WTC11 (cell line): ENCODE data around the gene TCN2. TPM values are rescaled to one million over a fixed set of nuclear protein-coding genes. Genes with fewer than 3 reads are reported as not detected.

Experiments used
- ATAC-seq: fragments of 200-7000 bp; cut with Tn5 transposase; 2 replicates; pipeline ENCODE4 v1.10.0; 2021; ENCODE audit warnings: mild to moderate bottlenecking, moderate library complexity
- CTCF ChIA-PET: fragments of 300-600 bp; sonication (Branson Sonifier 250); formaldehyde crosslinking; loops from one replicate; lab custom pipeline; 2021; ENCODE audit warnings: antibody characterized with exemption; lab: Charles Lee
- POLR2A ChIA-PET: fragments of 350-600 bp; sonication (Branson Sonifier 250); formaldehyde crosslinking; loops from one replicate; lab custom pipeline; 2021; ENCODE audit warnings: antibody characterized with exemption; lab: Charles Lee
- DNase-seq: peaks from one replicate; pipeline ENCODE4 v3.0.0; 2021; ENCODE audit warnings: low spot score
- H3K27ac Mint-ChIP-seq: 2 replicates; pipeline ENCODE4 v1.8.0; 2021; ENCODE audit warnings: mixed read lengths
- H3K27me3 Mint-ChIP-seq: 2 replicates; pipeline ENCODE4 v1.8.0; 2021; ENCODE audit warnings: low read depth, mild to moderate bottlenecking, moderate library complexity, mixed read lengths
- H3K36me3 Mint-ChIP-seq: 2 replicates; pipeline ENCODE4 v1.8.0; 2021; ENCODE audit warnings: mixed read lengths
- H3K4me1 Mint-ChIP-seq: 2 replicates; pipeline ENCODE4 v1.8.0; 2022; ENCODE audit warnings: mixed read lengths
- H3K4me3 Mint-ChIP-seq: 2 replicates; pipeline ENCODE4 v1.8.0; 2021; ENCODE audit warnings: mild to moderate bottlenecking, moderate library complexity, mixed read lengths
- H3K9me3 Mint-ChIP-seq: 2 replicates; pipeline ENCODE4 v1.8.0; 2021; ENCODE audit warnings: mixed read lengths
- CBFB ChIP-seq: sonication (generic); formaldehyde crosslinking; IDR thresholded peaks from 2 replicates; pipeline ENCODE4 v1.8.1; 2022; ENCODE audit warnings: mild to moderate bottlenecking, low read depth, missing genetic modification reagents
- FOXK1 ChIP-seq: sonication (generic); formaldehyde crosslinking; IDR thresholded peaks from 2 replicates; pipeline ENCODE4 v1.8.0; 2022; ENCODE audit warnings: mild to moderate bottlenecking, moderate library complexity, missing genetic modification reagents
- FOXP1 ChIP-seq: sonication (generic); formaldehyde crosslinking; IDR thresholded peaks from 2 replicates; pipeline ENCODE4 v1.8.0; 2022; ENCODE audit warnings: missing genetic modification reagents, mild to moderate bottlenecking, moderate library complexity, borderline replicate concordance
- GRHL2 ChIP-seq: fragments of 250-450 bp; sonication (Bioruptor Pico); IDR thresholded peaks from 2 replicates; pipeline ENCODE4 v1.8.0; 2022; ENCODE audit warnings: mild to moderate bottlenecking, moderate library complexity; ENCODE audit not compliant: insufficient replicate concordance, severe bottlenecking
- GTF2I ChIP-seq: fragments of 250-450 bp; sonication (Bioruptor Pico); conservative IDR thresholded peaks from 2 replicates; pipeline ENCODE4 v1.4.0; 2021; ENCODE audit warnings: mild to moderate bottlenecking
- JAZF1 ChIP-seq: fragments of 250-450 bp; sonication (Bioruptor Pico); IDR thresholded peaks from 2 replicates; pipeline ENCODE4 v1.9.0; 2021; ENCODE audit warnings: moderate library complexity, mild to moderate bottlenecking, inconsistent platforms
- JUN ChIP-seq: sonication (generic); formaldehyde crosslinking; IDR thresholded peaks from 2 replicates; pipeline ENCODE4 v1.8.0; 2023; ENCODE audit warnings: mild to moderate bottlenecking, missing genetic modification reagents
- NFATC4 ChIP-seq: fragments of 250-450 bp; sonication (Bioruptor Pico); IDR thresholded peaks from 2 replicates; pipeline ENCODE4 v1.9.0; 2021; ENCODE audit warnings: mild to moderate bottlenecking
- NR3C1 ChIP-seq: sonication (generic); formaldehyde crosslinking; conservative IDR thresholded peaks from 2 replicates; pipeline ENCODE4 v1.8.1; 2023; ENCODE audit warnings: low read depth, mild to moderate bottlenecking, missing genetic modification reagents
- RELA ChIP-seq: sonication (generic); formaldehyde crosslinking; IDR thresholded peaks from 2 replicates; pipeline ENCODE4 v1.8.1; 2022; ENCODE audit warnings: missing genetic modification reagents, mild to moderate bottlenecking, borderline replicate concordance
- SOX15 ChIP-seq: fragments of 250-450 bp; sonication (Bioruptor Pico); IDR thresholded peaks from 2 replicates; pipeline ENCODE4 v1.9.0; 2021; ENCODE audit warnings: mild to moderate bottlenecking
- ZBTB21 ChIP-seq: sonication (generic); formaldehyde crosslinking; IDR thresholded peaks from 2 replicates; pipeline ENCODE4 v1.8.1; 2023; ENCODE audit warnings: mild to moderate bottlenecking, missing genetic modification reagents, borderline replicate concordance
- ZNF219 ChIP-seq: sonication (generic); formaldehyde crosslinking; IDR thresholded peaks from 2 replicates; pipeline ENCODE4 v1.8.0; 2023; ENCODE audit warnings: missing genetic modification reagents, mild to moderate bottlenecking, borderline replicate concordance
- ZNF396 ChIP-seq: fragments of 250-450 bp; sonication (Bioruptor Pico); IDR thresholded peaks from 2 replicates; pipeline ENCODE4 v1.8.0; 2021; ENCODE audit warnings: mild to moderate bottlenecking, moderate library complexity, borderline replicate concordance
- total RNA-seq: library from RNA; stranded (reverse); gene quantifications from 3 replicates; pipeline ENCODE4 v1.2.3, GENCODE V29; 2021
- TF ChIP-seq, protein P1 (sequence below): fragments of 250-450 bp; sonication (Bioruptor Pico); IDR thresholded peaks from 2 replicates; pipeline ENCODE4 v1.9.0; 2021; ENCODE audit warnings: moderate library complexity, mild to moderate bottlenecking, inconsistent platforms, borderline replicate concordance
- TF ChIP-seq, protein P2 (sequence below): sonication (generic); formaldehyde crosslinking; IDR thresholded peaks from 2 replicates; pipeline ENCODE4 v1.8.1; 2023; ENCODE audit warnings: mild to moderate bottlenecking, missing genetic modification reagents
- TF ChIP-seq, protein P3 (sequence below): sonication (generic); formaldehyde crosslinking; IDR thresholded peaks from 2 replicates; pipeline ENCODE4 v1.8.1; 2022; ENCODE audit warnings: low read depth, missing genetic modification reagents, borderline replicate concordance
- TF ChIP-seq, protein P4 (sequence below): fragments of 250-450 bp; sonication (Bioruptor Pico); IDR thresholded peaks from 2 replicates; pipeline ENCODE4 v1.8.0; 2021; ENCODE audit warnings: mild to moderate bottlenecking

Gene TCN2
- total RNA-seq, 1 experiment from 2014 or later = 39.0 TPM

DNA sequence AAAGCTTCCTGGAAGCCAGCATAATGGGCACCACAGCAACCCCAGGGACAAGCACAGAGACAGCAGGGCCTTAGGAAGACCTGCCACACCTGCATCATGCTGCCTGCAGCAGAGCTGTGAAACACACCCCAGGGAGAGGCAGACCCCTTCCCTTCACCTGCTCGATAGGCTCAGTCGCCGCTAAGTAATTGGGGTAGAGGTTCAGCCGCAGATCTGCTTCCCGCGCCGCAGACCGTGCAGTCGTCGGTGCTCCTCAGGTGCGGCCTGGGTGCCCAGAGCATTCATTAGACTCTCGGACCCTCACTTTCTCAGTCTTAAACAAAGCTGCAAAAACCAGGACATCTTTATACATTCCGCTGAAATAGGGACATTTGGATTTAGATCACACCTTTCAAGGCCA, 57.8 kb downstream of the TCN2 start:
- no peak for DNase-seq
- H3K4me1 Mint-ChIP-seq = peaks cover 12% of the 10 kb centered on the region
- peaks cover 27% of the 10 kb centered on the region for H3K27me3 Mint-ChIP-seq
- 0 out of 2 replicates have a peak, but pooled peaks cover 7% of the 10 kb centered on the region for H3K9me3 Mint-ChIP-seq
- H3K36me3 Mint-ChIP-seq = no peaks in the 10 kb centered on the region
- no peak for ATAC-seq
- CTCF ChIA-PET = interaction anchor here (1.2 kb wide), 1 partner anchor 30 kb away, joined by 4 read pairs; no protein-coding TSS in a partner anchor
- H3K4me3 Mint-ChIP-seq = no peak overlapping the region
- no peak overlapping the region for H3K27ac Mint-ChIP-seq
- no peak for TF ChIP-seq JUN (CRISPR knock-in tag)
- TF ChIP-seq SOX15 (CRISPR knock-in tag) = no peak
- POLR2A ChIA-PET = no interaction called here

DNA sequence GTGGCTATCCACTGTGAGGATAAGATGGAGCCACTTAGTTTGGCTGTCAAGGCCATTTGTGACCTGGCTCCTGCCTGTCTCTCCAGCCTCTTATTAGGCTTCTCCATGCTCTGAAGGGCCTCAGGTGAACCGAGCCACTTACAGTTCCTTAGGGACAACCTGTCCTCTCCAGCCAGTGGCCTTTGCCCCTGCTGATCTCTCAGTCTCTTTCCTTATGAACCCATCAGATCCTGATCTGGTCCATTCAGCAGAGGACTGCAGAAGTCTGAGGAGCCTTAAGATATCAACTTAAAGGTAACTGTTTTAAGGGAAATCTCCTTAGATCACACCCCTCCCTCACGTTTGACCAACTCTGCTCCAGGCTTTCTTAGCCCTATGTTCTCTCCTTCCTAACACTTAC, 58.3 kb downstream of the TCN2 start:
- no peak overlapping the region for H3K27ac Mint-ChIP-seq
- peaks cover 30% of the 10 kb centered on the region for H3K27me3 Mint-ChIP-seq
- CTCF ChIA-PET = interaction anchor here (1.2 kb wide), 1 partner anchor 31 kb away, joined by 4 read pairs; no protein-coding TSS in a partner anchor
- no peak for TF ChIP-seq NFATC4 (CRISPR knock-in tag)
- TF ChIP-seq ZNF219 (CRISPR knock-in tag) = no peak
- TF ChIP-seq FOXP1 = no peak
- TF ChIP-seq, protein P1, sequence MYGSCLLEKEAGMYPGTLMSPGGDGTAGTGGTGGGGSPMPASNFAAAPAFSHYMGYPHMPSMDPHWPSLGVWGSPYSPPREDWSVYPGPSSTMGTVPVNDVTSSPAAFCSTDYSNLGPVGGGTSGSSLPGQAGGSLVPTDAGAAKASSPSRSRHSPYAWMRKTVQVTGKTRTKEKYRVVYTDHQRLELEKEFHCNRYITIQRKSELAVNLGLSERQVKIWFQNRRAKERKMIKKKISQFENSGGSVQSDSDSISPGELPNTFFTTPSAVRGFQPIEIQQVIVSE (CRISPR knock-in tag) = no peak
- no peak for TF ChIP-seq ZNF396 (CRISPR knock-in tag)
- no peak for TF ChIP-seq RELA (CRISPR knock-in tag)
- POLR2A ChIA-PET = no interaction called here
- 0 out of 2 replicates have a peak, but pooled peaks cover 3% of the 10 kb centered on the region for H3K9me3 Mint-ChIP-seq
- no peaks in the 10 kb centered on the region for H3K36me3 Mint-ChIP-seq
- no peak for ATAC-seq
- peaks cover 12% of the 10 kb centered on the region for H3K4me1 Mint-ChIP-seq
- H3K4me3 Mint-ChIP-seq = no peak overlapping the region
- DNase-seq = no peak

DNA sequence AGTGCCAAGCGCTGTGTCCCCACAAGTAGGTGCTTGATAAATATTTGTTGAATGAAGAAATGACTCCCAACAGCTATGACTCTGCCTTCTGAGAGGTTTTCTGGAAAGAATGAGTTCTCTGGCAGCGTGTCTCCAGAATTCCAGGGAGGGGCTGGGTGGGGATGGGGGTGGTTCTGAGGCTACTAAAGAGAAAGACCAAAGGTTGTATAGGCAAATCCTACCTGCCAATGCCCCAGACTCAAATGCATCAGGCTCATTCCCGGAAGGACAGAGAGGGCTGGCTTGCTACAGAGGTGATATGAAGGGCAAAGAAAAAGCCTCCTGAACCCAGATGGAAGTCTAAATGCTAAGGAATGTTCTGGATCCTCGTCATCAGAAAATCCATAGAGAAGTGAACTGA, 58.8 kb downstream of the TCN2 start:
- TF ChIP-seq, protein P2, sequence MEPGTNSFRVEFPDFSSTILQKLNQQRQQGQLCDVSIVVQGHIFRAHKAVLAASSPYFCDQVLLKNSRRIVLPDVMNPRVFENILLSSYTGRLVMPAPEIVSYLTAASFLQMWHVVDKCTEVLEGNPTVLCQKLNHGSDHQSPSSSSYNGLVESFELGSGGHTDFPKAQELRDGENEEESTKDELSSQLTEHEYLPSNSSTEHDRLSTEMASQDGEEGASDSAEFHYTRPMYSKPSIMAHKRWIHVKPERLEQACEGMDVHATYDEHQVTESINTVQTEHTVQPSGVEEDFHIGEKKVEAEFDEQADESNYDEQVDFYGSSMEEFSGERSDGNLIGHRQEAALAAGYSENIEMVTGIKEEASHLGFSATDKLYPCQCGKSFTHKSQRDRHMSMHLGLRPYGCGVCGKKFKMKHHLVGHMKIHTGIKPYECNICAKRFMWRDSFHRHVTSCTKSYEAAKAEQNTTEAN (CRISPR knock-in tag) = no peak
- no peak for TF ChIP-seq FOXK1 (CRISPR knock-in tag)
- no peak for TF ChIP-seq GTF2I
- TF ChIP-seq, protein P3, sequence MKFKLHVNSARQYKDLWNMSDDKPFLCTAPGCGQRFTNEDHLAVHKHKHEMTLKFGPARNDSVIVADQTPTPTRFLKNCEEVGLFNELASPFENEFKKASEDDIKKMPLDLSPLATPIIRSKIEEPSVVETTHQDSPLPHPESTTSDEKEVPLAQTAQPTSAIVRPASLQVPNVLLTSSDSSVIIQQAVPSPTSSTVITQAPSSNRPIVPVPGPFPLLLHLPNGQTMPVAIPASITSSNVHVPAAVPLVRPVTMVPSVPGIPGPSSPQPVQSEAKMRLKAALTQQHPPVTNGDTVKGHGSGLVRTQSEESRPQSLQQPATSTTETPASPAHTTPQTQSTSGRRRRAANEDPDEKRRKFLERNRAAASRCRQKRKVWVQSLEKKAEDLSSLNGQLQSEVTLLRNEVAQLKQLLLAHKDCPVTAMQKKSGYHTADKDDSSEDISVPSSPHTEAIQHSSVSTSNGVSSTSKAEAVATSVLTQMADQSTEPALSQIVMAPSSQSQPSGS (CRISPR knock-in tag) = no peak
- DNase-seq (no peak), ATAC-seq (no peak)
- H3K36me3 Mint-ChIP-seq = no peaks in the 10 kb centered on the region
- H3K27me3 Mint-ChIP-seq = peaks cover 35% of the 10 kb centered on the region
- H3K4me3 Mint-ChIP-seq = no peak overlapping the region; the same call in 1 of the 2 replicates
- H3K27ac Mint-ChIP-seq = no peak overlapping the region
- H3K9me3 Mint-ChIP-seq = no peaks in the 10 kb centered on the region
- H3K4me1 Mint-ChIP-seq = peaks cover 12% of the 10 kb centered on the region
- ChIA-PET CTCF (interaction anchor here (1.2 kb wide), 1 partner anchor 31 kb away, joined by 4 read pairs; no protein-coding TSS in a partner anchor), POLR2A (no interaction called here)

DNA sequence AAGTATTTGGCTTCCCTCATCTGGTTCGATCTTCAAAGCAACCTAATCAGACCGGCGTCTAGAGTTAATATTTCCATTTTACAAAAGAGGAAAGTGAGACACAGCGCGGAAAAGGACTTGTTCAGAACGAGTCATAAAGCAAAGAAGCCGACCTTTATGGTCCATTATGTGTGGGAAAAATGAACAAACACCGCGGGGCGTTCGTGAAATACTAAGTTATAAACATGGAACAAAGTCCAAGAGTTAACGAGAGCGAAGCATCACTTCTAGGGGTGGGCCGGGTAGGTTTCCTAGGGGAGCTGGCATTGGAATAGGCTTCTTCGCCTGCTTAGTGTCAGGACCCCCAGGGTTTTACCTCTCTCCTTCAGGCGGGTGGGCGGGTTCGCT, 60.1 kb downstream of the TCN2 start:
- no peak for ATAC-seq
- ChIA-PET POLR2A (interaction anchor here (1.4 kb wide), 1 partner anchor 27 kb away, joined by 3 read pairs; no protein-coding TSS in a partner anchor), CTCF (interaction anchor here (1.0 to 3.3 kb wide), 8 partner anchors 11 to 88 kb away, joined by 3 to 32 read pairs (median 5); partner anchors contain the start of gene SLC35E4)
- Mint-ChIP-seq H3K27me3 (peaks cover 36% of the 10 kb centered on the region), H3K9me3 (no peaks in the 10 kb centered on the region), H3K4me1 (peaks cover 12% of the 10 kb centered on the region), H3K4me3 (peak overlapping the region; percentile 84), H3K36me3 (no peaks in the 10 kb centered on the region), H3K27ac (peak overlapping the region; percentile 52; the same call in 1 of the 2 replicates)
- no peak for DNase-seq
- TF ChIP-seq ZNF219 (CRISPR knock-in tag) = no peak
- no peak for TF ChIP-seq JAZF1 (CRISPR knock-in tag)
- TF ChIP-seq, protein P2 (CRISPR knock-in tag) = no peak
- TF ChIP-seq NR3C1 (CRISPR knock-in tag) = no peak
- TF ChIP-seq GRHL2 (CRISPR knock-in tag) = no peak
- TF ChIP-seq, protein P4, sequence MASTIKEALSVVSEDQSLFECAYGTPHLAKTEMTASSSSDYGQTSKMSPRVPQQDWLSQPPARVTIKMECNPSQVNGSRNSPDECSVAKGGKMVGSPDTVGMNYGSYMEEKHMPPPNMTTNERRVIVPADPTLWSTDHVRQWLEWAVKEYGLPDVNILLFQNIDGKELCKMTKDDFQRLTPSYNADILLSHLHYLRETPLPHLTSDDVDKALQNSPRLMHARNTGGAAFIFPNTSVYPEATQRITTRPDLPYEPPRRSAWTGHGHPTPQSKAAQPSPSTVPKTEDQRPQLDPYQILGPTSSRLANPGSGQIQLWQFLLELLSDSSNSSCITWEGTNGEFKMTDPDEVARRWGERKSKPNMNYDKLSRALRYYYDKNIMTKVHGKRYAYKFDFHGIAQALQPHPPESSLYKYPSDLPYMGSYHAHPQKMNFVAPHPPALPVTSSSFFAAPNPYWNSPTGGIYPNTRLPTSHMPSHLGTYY = no peak
- TF ChIP-seq FOXP1 = no peak
- TF ChIP-seq CBFB = no peak
- no peak for TF ChIP-seq ZBTB21 (CRISPR knock-in tag)
